LNCaP clone FGC (cell line): ENCODE data around the gene HID1.

ENCODE experiments used
- DNase-seq: peaks from one replicate; pipeline ENCODE4 v3.0.0-alpha.2; 2011; ENCODE audit warnings: low read depth
- H3K4me3 ChIP-seq: 2 replicates; pipeline ENCODE4 v1.5.1; 2011; ENCODE audit warnings: mild to moderate bottlenecking, low read depth, low read length, control low read depth
- CTCF ChIP-seq: IDR thresholded peaks from 2 replicates; pipeline ENCODE4 v1.5.1; 2012; ENCODE audit warnings: mild to moderate bottlenecking; ENCODE audit not compliant: control insufficient read depth, insufficient read depth; ENCODE audit errors: extremely low read depth

Gene HID1

GRCh38 chr17:74921769-74922168, 50.8 kb downstream of the HID1 start:
- H3K4me3 ChIP-seq, result no peak overlapping the region
- no peak for DNase-seq
- TF ChIP-seq CTCF, result no peak

- no peak overlapping the region for H3K4me3 ChIP-seq
- TF ChIP-seq CTCF, result no peak
- DNase-seq, result no peak
These were observed 51.4 kb downstream of the HID1 start for GRCh38 chr17:74921026-74921681.

- no peak overlapping the region for H3K4me3 ChIP-seq
- no peak for DNase-seq
- no peak for TF ChIP-seq CTCF
These were observed 51.9 kb downstream of the HID1 start for GRCh38 chr17:74920642-74921025.

GRCh38 chr17:74920306-74920620, 52.3 kb downstream of the HID1 start:
- no peak for TF ChIP-seq CTCF
- no peak for DNase-seq
- no peak overlapping the region for H3K4me3 ChIP-seq

- no peak overlapping the region for H3K4me3 ChIP-seq
- TF ChIP-seq CTCF, result peak; percentile 40
- no peak for DNase-seq
These were observed 52.9 kb downstream of the HID1 start for GRCh38 chr17:74919440-74920305.

GRCh38 chr17:74918906-74919305, 53.7 kb downstream of the HID1 start:
- no peak for DNase-seq
- no peak for TF ChIP-seq CTCF
- no peak overlapping the region for H3K4me3 ChIP-seq
